Neural progenitor cell (in vitro differentiated cells): Measurements from ENCODE around the gene MACROD2.

Source experiments
- CTCF ChIP-seq: fragments of 200-600 bp; sonication (generic); IDR thresholded peaks from 2 replicates; pipeline ENCODE4 v1.5.1; 2017; ENCODE audit warnings: antibody characterized with exemption, mild to moderate bottlenecking
- EZH2 ChIP-seq: fragments of 200-600 bp; sonication (generic); IDR thresholded peaks from 2 replicates; pipeline ENCODE4 v1.6.1; 2017; ENCODE audit warnings: antibody characterized with exemption, mild to moderate bottlenecking, moderate library complexity
- EZH2phosphoT487 ChIP-seq: fragments of 200-600 bp; sonication (generic); IDR thresholded peaks from 2 replicates; pipeline ENCODE4 v1.6.1; 2017; ENCODE audit warnings: antibody characterized with exemption

GRCh38 chr20:15100506-15101160 lies 1105.3 kb downstream of the MACROD2 start:
- TF ChIP-seq CTCF (no peak), EZH2 (no peak), EZH2phosphoT487 (no peak)
